WI38 (cell line): ENCODE results near the gene STX3.

ENCODE experiments used
- H3K4me3 ChIP-seq: 2 replicates; pipeline ENCODE4 v1.5.1; 2011; ENCODE audit warnings: low read depth, mild to moderate bottlenecking, control low read depth, low read length
- TF ChIP-seq, protein P1 (sequence below): IDR thresholded peaks from 2 replicates; pipeline ENCODE4 v1.5.1; 2012; ENCODE audit warnings: low read depth, mild to moderate bottlenecking, control low read depth, low read length

STX3 gene

DNA sequence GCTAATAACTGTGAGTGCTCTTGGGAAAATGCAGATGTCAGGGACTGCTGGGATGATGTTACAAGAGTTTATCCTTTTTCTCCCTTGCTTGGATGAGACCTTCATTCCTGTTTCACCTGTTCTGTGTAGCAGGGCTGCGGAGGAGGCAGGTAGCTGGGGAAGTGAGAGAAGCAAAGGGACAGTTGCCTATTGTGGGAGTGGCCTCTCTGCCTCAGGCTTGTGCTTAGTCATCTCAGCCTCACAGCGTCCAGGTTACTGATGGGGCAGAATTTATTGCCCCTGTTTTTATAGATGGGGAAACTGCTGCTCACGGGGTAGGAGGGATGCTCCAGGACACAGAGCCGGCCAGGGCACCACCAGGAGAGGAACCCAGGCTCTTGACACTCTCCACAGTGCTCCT, 1.7 kb downstream of the STX3 start:
- TF ChIP-seq, protein P1, sequence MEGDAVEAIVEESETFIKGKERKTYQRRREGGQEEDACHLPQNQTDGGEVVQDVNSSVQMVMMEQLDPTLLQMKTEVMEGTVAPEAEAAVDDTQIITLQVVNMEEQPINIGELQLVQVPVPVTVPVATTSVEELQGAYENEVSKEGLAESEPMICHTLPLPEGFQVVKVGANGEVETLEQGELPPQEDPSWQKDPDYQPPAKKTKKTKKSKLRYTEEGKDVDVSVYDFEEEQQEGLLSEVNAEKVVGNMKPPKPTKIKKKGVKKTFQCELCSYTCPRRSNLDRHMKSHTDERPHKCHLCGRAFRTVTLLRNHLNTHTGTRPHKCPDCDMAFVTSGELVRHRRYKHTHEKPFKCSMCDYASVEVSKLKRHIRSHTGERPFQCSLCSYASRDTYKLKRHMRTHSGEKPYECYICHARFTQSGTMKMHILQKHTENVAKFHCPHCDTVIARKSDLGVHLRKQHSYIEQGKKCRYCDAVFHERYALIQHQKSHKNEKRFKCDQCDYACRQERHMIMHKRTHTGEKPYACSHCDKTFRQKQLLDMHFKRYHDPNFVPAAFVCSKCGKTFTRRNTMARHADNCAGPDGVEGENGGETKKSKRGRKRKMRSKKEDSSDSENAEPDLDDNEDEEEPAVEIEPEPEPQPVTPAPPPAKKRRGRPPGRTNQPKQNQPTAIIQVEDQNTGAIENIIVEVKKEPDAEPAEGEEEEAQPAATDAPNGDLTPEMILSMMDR = no peak
- no peak overlapping the region for H3K4me3 ChIP-seq

DNA sequence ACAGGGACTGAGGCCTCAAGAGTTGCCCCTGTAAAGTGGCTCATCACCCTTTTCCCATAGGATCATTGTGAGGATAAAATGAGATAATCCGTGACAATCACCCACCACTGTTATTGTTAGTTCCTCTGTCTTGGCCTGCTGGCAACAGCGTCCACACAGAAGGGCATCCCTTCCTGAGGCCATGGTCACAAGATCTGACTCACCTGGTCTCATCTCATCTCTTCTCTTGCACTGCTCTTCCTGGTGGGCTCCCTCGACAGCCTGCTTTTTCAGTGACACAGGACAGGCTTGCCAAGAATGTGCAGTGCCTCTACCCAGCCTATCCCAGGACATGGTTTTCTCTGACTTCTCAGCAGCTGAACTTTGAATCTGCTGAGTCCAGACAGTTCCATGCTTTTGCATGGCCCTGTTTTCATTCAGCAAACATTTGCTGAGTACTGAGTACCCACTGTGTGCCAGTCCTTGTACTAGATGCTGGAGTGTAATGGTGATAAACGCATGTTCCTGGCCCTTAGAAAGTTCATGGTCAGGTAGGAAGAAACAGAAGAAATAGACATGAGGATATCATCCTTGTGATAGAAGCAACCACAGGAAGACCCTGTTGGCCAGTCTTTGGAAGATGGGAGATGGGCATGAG, 3.3 kb downstream of the STX3 start:
- no peak overlapping the region for H3K4me3 ChIP-seq
- TF ChIP-seq, protein P1 = no peak

DNA sequence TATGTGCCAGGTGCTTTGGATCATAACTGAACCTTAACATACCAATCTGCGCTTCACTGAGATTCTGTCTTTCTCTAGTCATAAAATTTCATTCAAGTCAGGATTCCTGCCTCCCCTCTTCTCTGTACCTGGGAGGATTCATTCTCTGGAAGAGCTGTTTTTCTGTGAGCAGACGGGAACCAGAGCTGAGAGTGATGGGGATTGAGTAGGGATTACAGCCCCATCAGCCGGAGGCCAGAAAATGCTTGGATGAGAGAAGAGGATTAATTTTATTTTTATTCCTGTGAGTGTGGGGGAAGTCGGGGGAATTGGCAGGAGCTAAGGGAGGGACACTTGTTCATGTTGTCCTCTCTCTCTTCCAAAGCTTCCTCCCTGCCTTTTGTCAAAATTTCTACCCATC, 4.7 kb downstream of the STX3 start:
- TF ChIP-seq, protein P1 = no peak

DNA sequence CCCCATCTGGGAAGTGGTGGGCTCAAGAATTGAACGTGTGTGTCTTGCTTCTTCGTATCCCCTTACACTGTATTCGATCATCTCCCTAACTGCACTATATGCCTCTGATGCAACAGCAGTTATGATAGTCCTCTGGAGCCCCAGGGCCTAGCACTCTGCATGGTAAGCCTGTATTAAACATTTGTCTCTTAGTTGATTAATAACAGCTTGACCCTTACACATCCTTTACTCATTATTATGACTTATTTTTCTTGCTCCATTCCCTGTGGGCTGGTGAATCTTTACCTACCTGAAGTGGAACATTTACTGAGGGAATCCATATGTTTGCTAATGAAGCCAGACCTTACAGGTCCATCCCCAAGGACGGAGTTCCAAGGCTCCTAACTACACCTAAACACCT, 5.6 kb downstream of the STX3 start:
- TF ChIP-seq, protein P1 = no peak

More for the DNA sequence above, 4.7 kb downstream of the STX3 start:
- H3K4me3 ChIP-seq = no peak overlapping the region

DNA sequence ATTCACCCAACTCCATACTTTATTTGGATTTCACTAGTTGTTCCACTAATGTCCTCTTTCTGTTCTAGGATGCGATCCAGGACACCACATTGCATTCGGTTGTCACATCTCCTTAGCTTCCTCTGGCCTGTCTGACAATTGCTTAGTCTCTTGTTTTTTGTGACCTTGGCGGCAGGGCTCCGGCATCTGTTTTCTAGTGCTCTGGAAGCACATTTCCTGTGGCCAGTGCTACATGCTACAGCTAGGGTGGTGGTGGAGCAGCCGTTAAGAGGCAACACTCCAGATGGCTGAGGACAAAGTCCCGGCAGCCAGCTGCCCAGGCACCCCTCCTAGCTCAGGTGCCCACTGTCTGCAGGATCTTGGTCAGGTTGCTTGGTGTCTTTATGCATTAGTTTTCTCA, 6.8 kb downstream of the STX3 start:
- no peak overlapping the region for H3K4me3 ChIP-seq
- TF ChIP-seq, protein P1 = no peak

More for the DNA sequence above, 5.6 kb downstream of the STX3 start:
- H3K4me3 ChIP-seq = no peak overlapping the region

DNA sequence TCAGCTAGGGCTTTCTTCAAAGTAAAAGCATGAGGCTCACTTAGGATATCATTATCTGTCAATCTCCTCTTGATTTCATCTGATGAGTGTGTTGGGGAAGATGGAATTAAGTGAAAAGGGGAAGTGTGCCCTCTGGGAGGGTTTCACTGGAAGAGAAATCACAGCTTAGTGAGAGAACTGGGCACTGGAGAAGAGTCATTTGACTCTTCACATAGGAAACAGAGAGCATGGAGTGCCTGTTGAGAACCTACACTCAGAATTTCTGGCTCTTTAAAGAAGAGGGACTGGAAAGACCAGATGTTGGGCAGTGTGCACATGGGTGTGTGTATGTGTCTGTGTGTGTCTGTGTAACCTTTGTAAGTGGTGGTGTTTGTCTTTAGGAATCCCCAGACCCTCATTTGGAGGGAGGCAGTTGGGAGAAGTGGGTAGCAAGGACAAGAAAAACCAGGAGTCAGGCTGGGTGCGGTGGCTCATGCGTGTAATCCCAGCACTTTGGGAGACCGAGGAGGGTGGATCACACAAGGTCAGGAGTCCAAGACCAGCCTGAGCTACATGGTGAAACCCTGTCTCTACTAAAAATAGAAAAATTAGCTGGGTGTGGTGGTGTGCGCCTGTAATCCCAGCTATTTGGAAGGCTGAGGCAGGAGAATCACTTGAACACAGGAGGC, 10.0 kb downstream of the STX3 start:
- TF ChIP-seq, protein P1 = no peak
- no peak overlapping the region for H3K4me3 ChIP-seq

DNA sequence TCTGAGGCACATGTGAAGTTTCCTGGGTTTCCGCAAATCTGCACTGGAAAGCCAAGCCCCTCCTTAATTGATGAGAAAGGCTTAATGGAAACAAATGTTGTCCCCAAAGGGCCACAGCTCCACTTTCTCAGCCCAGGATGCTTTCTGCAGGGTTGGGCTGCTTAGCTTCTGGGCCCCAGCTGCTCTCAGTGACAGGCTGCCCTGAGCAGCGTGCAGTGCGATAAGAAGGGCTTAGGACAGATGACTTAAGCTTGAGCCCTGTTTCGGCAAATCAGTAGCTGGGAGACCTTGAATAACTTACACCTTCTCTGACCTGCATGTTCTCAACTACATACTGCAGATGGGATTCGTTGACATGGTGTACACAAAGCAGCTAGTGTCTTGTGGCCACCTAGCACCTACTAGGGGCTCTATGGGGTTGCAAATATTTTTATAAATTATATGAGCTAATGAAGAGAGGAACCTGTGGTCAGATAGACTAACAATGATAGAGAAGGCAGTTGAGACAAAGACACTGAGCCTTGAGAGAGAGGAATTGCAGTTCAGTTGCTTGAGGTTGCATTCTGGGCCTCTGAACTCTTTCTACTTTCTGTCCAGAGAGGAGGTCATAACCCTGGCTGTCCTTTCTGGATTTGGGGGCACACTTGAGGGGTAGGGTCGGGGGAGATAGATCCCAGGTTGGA, 11.5 kb downstream of the STX3 start:
- TF ChIP-seq, protein P1 = no peak
- no peak overlapping the region for H3K4me3 ChIP-seq
